Raji (cell line): ENCODE data around the gene CDC42BPG.

Experiments used
- POLR2A ChIP-seq: IDR thresholded peaks from 2 replicates; pipeline ENCODE4 v1.6.1; 2011; ENCODE audit warnings: low read depth, low read length, control low read depth; ENCODE audit not compliant: insufficient read depth

Gene CDC42BPG

GRCh38 chr11:64826578-64827450 is 17.6 kb downstream of the CDC42BPG start:
- no peak for TF ChIP-seq POLR2A

- TF ChIP-seq POLR2A, result no peak
Measured at GRCh38 chr11:64826062-64826461, 18.4 kb downstream of the CDC42BPG start.

- no peak for TF ChIP-seq POLR2A
Measured at GRCh38 chr11:64823568-64824119, 20.8 kb downstream of the CDC42BPG start.

- no peak for TF ChIP-seq POLR2A
Measured at GRCh38 chr11:64817476-64817875, 27.0 kb downstream of the CDC42BPG start.

GRCh38 chr11:64814712-64815187 is 29.7 kb downstream of the CDC42BPG start:
- TF ChIP-seq POLR2A, result no peak

GRCh38 chr11:64813826-64814225 is 30.6 kb downstream of the CDC42BPG start:
- TF ChIP-seq POLR2A, result no peak

- TF ChIP-seq POLR2A, result no peak
Measured at GRCh38 chr11:64810891-64811272, 33.6 kb downstream of the CDC42BPG start.

- TF ChIP-seq POLR2A, result peak; percentile 85
Measured at GRCh38 chr11:64810271-64810890, 34.1 kb downstream of the CDC42BPG start, which contains the start of gene MEN1. Gene MEN1, minus strand, starts transcription at chr11:64810551. Its CDS starts 442 bp downstream, at chr11:64810109.

GRCh38 chr11:64809781-64810241 is 34.6 kb downstream of the CDC42BPG start:
- no peak for TF ChIP-seq POLR2A

GRCh38 chr11:64805481-64805880 is 39.0 kb downstream of the CDC42BPG start:
- no peak for TF ChIP-seq POLR2A

- no peak for TF ChIP-seq POLR2A
Measured at GRCh38 chr11:64804346-64805210, 39.9 kb downstream of the CDC42BPG start.

GRCh38 chr11:64803846-64804345 is 40.6 kb downstream of the CDC42BPG start:
- TF ChIP-seq POLR2A, result no peak

- TF ChIP-seq POLR2A, result peak; percentile 47; the same call in 1 of the 2 replicates
Measured at GRCh38 chr11:64803158-64803845, 41.2 kb downstream of the CDC42BPG start, which contains the start of gene MAP4K2. Gene MAP4K2, minus strand, starts transcription at chr11:64803214. Its CDS starts 65 bp downstream, at chr11:64803149.
